Vagina (tissue), 2 donors: ENCODE data around the gene PRKCE.

Source experiments
- POLR2A ChIP-seq, 2 donors: fragments of 450-650 bp; IDR thresholded peaks; one replicate each; pipeline ENCODE4 v1.6.1; 2017; ENCODE audit warnings: antibody characterized with exemption in 2 of 2, mild to moderate bottlenecking in 2 of 2, moderate library complexity in 2 of 2
- TF ChIP-seq, protein P1 (sequence below), 3 experiments: fragments of 450-650 bp in 2 of 3; fragments of 200-600 bp in 1 of 3; sonication (generic) in 1 of 3; IDR thresholded peaks; one replicate each; pipeline ENCODE4 v1.5.1; 2017 to 2019; ENCODE audit warnings: antibody characterized with exemption in 3 of 3, mild to moderate bottlenecking in 2 of 3, moderate library complexity in 2 of 3

DNA sequence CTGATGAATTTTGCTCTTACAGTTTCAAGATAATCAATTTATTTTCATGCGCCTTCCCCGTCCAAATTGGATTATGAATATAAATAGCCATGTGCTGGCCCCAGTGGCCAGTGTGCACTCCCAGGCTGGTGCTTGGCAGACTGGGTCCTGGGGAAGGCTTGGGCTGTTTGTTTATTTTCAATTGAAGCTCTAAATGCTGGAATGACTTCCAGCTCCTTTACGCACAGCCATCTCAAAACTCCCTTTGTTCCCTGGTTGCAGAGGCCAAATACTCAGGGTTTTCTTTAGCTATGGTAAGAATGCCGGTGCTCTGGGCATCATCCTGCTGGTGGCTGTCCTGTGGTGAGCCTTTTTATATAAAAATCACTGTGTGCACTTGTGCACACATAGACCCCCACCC lies 131.5 kb downstream of the PRKCE start:
- TF ChIP-seq, protein P1, sequence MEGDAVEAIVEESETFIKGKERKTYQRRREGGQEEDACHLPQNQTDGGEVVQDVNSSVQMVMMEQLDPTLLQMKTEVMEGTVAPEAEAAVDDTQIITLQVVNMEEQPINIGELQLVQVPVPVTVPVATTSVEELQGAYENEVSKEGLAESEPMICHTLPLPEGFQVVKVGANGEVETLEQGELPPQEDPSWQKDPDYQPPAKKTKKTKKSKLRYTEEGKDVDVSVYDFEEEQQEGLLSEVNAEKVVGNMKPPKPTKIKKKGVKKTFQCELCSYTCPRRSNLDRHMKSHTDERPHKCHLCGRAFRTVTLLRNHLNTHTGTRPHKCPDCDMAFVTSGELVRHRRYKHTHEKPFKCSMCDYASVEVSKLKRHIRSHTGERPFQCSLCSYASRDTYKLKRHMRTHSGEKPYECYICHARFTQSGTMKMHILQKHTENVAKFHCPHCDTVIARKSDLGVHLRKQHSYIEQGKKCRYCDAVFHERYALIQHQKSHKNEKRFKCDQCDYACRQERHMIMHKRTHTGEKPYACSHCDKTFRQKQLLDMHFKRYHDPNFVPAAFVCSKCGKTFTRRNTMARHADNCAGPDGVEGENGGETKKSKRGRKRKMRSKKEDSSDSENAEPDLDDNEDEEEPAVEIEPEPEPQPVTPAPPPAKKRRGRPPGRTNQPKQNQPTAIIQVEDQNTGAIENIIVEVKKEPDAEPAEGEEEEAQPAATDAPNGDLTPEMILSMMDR (IDR thresholded peaks at IDR 0.05): no peak
- no peak for TF ChIP-seq POLR2A (IDR thresholded peaks at IDR 0.05)
